SK-N-SH treated with all-trans-retinoic acid at 6 μM for 48 hours (cell line): ENCODE results near the gene MMS22L.

Source experiments
- GLIS3 ChIP-seq: fragments of 250-450 bp; sonication (Bioruptor Pico); IDR thresholded peaks from 2 replicates; pipeline ENCODE4 v1.5.0; 2020; ENCODE audit warnings: mild to moderate bottlenecking, moderate library complexity
- PPARA ChIP-seq: fragments of 250-450 bp; sonication (Bioruptor Pico); IDR thresholded peaks from 2 replicates; pipeline ENCODE4 v1.5.0; 2020; ENCODE audit warnings: mild to moderate bottlenecking, borderline replicate concordance
- RARB ChIP-seq: fragments of 250-450 bp; sonication (Bioruptor Pico); IDR thresholded peaks from 2 replicates; pipeline ENCODE4 v1.8.0; 2021; ENCODE audit warnings: mild to moderate bottlenecking, moderate library complexity
- TOX ChIP-seq: fragments of 250-450 bp; sonication (Bioruptor Pico); IDR thresholded peaks from 2 replicates; pipeline ENCODE4 v1.8.0; 2021; ENCODE audit warnings: mild to moderate bottlenecking, moderate library complexity, borderline replicate concordance
- TSHZ2 ChIP-seq: fragments of 250-450 bp; sonication (Bioruptor Pico); IDR thresholded peaks from 2 replicates; pipeline ENCODE4 v1.5.0; 2020; ENCODE audit warnings: mild to moderate bottlenecking, moderate library complexity
- ZFP3 ChIP-seq: fragments of 250-450 bp; sonication (Bioruptor Pico); IDR thresholded peaks from 2 replicates; pipeline ENCODE4 v1.5.0; 2020; ENCODE audit warnings: mild to moderate bottlenecking, moderate library complexity
- ZFP30 ChIP-seq: fragments of 450-650 bp; formaldehyde crosslinking; IDR thresholded peaks from 2 replicates; pipeline ENCODE4 v1.5.0; 2022; ENCODE audit warnings: mild to moderate bottlenecking, moderate library complexity
- ZNF70 ChIP-seq: fragments of 450-650 bp; formaldehyde crosslinking; IDR thresholded peaks from 2 replicates; pipeline ENCODE4 v1.5.0; 2020; ENCODE audit warnings: mild to moderate bottlenecking, moderate library complexity
- ZNF8 ChIP-seq: fragments of 450-650 bp; formaldehyde crosslinking; IDR thresholded peaks from 2 replicates; pipeline ENCODE4 v1.5.0; 2020; ENCODE audit warnings: mild to moderate bottlenecking, moderate library complexity
- TF ChIP-seq, protein P1 (sequence below): fragments of 250-450 bp; sonication (Bioruptor Pico); IDR thresholded peaks from 2 replicates; pipeline ENCODE4 v1.8.0; 2020; ENCODE audit warnings: mild to moderate bottlenecking, moderate library complexity, borderline replicate concordance
- TF ChIP-seq, protein P2 (sequence below): fragments of 250-450 bp; sonication (Bioruptor Pico); IDR thresholded peaks from 2 replicates; pipeline ENCODE4 v1.5.1; 2020; ENCODE audit warnings: low read depth, mild to moderate bottlenecking, moderate library complexity

DNA sequence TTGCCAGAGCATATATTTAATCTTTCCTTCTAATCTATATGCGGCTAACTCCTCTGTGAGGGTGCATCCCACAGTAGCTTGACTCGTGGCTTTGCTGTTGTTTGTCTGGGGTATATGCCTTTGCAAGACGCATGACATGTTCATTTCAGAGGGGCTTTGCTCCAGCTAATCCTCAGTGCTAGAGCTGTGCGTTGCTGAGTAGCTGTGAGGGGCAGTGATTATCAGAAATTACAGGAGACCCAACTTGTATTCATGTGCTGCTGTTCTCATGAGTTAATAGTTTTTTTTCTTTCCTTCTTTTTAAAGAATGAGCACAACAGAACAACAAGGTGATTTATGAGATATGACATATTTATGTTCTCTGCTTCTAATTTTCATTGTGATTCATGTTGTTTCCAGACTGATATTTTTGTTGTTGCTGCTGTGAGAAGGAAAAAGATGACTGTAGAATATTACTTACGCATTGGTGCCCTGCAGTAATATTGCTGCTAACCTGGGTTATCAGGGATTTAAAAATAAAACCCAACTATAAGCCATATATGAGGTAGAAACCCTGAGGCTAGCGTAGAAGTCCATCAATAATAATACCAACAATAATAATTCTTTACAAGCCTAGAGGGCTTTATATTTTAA is 190.2 kb downstream of the MMS22L start:
- no peak for TF ChIP-seq PPARA (CRISPR knock-in tag)
- TF ChIP-seq RARB (CRISPR knock-in tag), result no peak
- TF ChIP-seq, protein P1, sequence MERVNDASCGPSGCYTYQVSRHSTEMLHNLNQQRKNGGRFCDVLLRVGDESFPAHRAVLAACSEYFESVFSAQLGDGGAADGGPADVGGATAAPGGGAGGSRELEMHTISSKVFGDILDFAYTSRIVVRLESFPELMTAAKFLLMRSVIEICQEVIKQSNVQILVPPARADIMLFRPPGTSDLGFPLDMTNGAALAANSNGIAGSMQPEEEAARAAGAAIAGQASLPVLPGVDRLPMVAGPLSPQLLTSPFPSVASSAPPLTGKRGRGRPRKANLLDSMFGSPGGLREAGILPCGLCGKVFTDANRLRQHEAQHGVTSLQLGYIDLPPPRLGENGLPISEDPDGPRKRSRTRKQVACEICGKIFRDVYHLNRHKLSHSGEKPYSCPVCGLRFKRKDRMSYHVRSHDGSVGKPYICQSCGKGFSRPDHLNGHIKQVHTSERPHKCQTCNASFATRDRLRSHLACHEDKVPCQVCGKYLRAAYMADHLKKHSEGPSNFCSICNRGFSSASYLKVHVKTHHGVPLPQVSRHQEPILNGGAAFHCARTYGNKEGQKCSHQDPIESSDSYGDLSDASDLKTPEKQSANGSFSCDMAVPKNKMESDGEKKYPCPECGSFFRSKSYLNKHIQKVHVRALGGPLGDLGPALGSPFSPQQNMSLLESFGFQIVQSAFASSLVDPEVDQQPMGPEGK (CRISPR knock-in tag), result no peak
- no peak for TF ChIP-seq ZNF70 (CRISPR knock-in tag)
- no peak for TF ChIP-seq ZNF8 (CRISPR knock-in tag)
- TF ChIP-seq ZFP30, result no peak
- TF ChIP-seq GLIS3 (CRISPR knock-in tag), result no peak
- TF ChIP-seq, protein P2, sequence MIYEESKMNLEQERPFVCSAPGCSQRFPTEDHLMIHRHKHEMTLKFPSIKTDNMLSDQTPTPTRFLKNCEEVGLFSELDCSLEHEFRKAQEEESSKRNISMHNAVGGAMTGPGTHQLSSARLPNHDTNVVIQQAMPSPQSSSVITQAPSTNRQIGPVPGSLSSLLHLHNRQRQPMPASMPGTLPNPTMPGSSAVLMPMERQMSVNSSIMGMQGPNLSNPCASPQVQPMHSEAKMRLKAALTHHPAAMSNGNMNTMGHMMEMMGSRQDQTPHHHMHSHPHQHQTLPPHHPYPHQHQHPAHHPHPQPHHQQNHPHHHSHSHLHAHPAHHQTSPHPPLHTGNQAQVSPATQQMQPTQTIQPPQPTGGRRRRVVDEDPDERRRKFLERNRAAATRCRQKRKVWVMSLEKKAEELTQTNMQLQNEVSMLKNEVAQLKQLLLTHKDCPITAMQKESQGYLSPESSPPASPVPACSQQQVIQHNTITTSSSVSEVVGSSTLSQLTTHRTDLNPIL (CRISPR knock-in tag), result no peak
- TF ChIP-seq ZFP3 (CRISPR knock-in tag), result no peak
- no peak for TF ChIP-seq TSHZ2
- TF ChIP-seq TOX, result no peak
